HEK293 (cell line): Measurements from ENCODE around the gene WWC1.
A peak's percentile ranks its signal among the peaks of the same experiment; 100 is the strongest.

Experiments used
- BCL11B ChIP-seq: fragments of 450-650 bp; formaldehyde crosslinking; IDR thresholded peaks from 2 replicates; pipeline ENCODE4 v1.5.1; 2016; ENCODE audit warnings: low read depth, missing biosample characterization, missing genetic modification characterization
- IKZF3 ChIP-seq: fragments of 450-650 bp; IDR thresholded peaks from 2 replicates; pipeline ENCODE4 v1.5.0; 2018; ENCODE audit warnings: missing biosample characterization, mild to moderate bottlenecking, missing genetic modification characterization, moderate library complexity
- KLF17 ChIP-seq: fragments of 450-650 bp; formaldehyde crosslinking; IDR thresholded peaks from 2 replicates; pipeline ENCODE4 v1.5.1; 2016; ENCODE audit warnings: missing biosample characterization, missing genetic modification characterization
- PATZ1 ChIP-seq: fragments of 450-650 bp; formaldehyde crosslinking; IDR thresholded peaks from 2 replicates; pipeline ENCODE4 v1.5.1; 2016; ENCODE audit warnings: missing biosample characterization, missing genetic modification characterization
- PRDM10 ChIP-seq: fragments of 450-650 bp; formaldehyde crosslinking; IDR thresholded peaks from 2 replicates; pipeline ENCODE4 v1.5.1; 2016; ENCODE audit warnings: missing biosample characterization, missing genetic modification characterization
- PRDM2 ChIP-seq: fragments of 450-650 bp; formaldehyde crosslinking; IDR thresholded peaks from 2 replicates; pipeline ENCODE4 v1.5.1; 2016; ENCODE audit warnings: missing biosample characterization, missing genetic modification characterization, borderline replicate concordance
- SCRT2 ChIP-seq: fragments of 450-650 bp; formaldehyde crosslinking; IDR thresholded peaks from 2 replicates; pipeline ENCODE4 v1.5.1; 2016; ENCODE audit warnings: missing biosample characterization, missing genetic modification characterization
- TCF7L2 ChIP-seq: IDR thresholded peaks from 2 replicates; pipeline ENCODE4 v1.6.1; 2011; ENCODE audit warnings: low read depth, mild to moderate bottlenecking, inconsistent platforms, low read length, moderate library complexity, borderline replicate concordance
- TRIM28 ChIP-seq: IDR thresholded peaks from 2 replicates; pipeline ENCODE4 v1.6.1; 2011; ENCODE audit warnings: low read length, control low read depth, borderline replicate concordance
- ZBTB48 ChIP-seq: fragments of 450-650 bp; formaldehyde crosslinking; IDR thresholded peaks from 2 replicates; pipeline ENCODE4 v1.5.1; 2016; ENCODE audit warnings: missing biosample characterization, missing genetic modification characterization
- ZFHX2 ChIP-seq: fragments of 450-650 bp; formaldehyde crosslinking; conservative IDR thresholded peaks from 2 replicates; pipeline ENCODE4 v1.5.1; 2016; ENCODE audit warnings: missing biosample characterization, missing genetic modification characterization
- ZNF10 ChIP-seq: fragments of 450-650 bp; formaldehyde crosslinking; IDR thresholded peaks from 2 replicates; pipeline ENCODE4 v1.5.1; 2017; ENCODE audit warnings: missing biosample characterization, missing genetic modification characterization
- ZNF114 ChIP-seq: fragments of 450-650 bp; formaldehyde crosslinking; IDR thresholded peaks from 2 replicates; pipeline ENCODE4 v1.5.0; 2017; ENCODE audit warnings: missing biosample characterization, missing genetic modification characterization
- ZNF155 ChIP-seq: fragments of 450-650 bp; formaldehyde crosslinking; IDR thresholded peaks from 2 replicates; pipeline ENCODE4 v1.5.1; 2016; ENCODE audit warnings: missing biosample characterization, missing genetic modification characterization
- ZNF184 ChIP-seq: fragments of 450-650 bp; IDR thresholded peaks from 2 replicates; pipeline ENCODE4 v1.5.1; 2018; ENCODE audit warnings: missing biosample characterization, mild to moderate bottlenecking, missing genetic modification characterization
- ZNF202 ChIP-seq: fragments of 450-650 bp; formaldehyde crosslinking; IDR thresholded peaks from 2 replicates; pipeline ENCODE4 v1.5.1; 2016; ENCODE audit warnings: missing biosample characterization, missing genetic modification characterization, borderline replicate concordance
- ZNF26 ChIP-seq: fragments of 450-650 bp; formaldehyde crosslinking; IDR thresholded peaks from 2 replicates; pipeline ENCODE4 v1.5.1; 2016; ENCODE audit warnings: missing biosample characterization, missing genetic modification characterization
- ZNF302 ChIP-seq: fragments of 450-650 bp; formaldehyde crosslinking; IDR thresholded peaks from 2 replicates; pipeline ENCODE4 v1.5.1; 2016; ENCODE audit warnings: missing biosample characterization, missing genetic modification characterization, low read depth
- ZNF324 ChIP-seq: fragments of 450-650 bp; formaldehyde crosslinking; IDR thresholded peaks from 2 replicates; pipeline ENCODE4 v1.5.1; 2016; ENCODE audit warnings: missing biosample characterization, missing genetic modification characterization
- ZNF394 ChIP-seq: fragments of 450-650 bp; formaldehyde crosslinking; IDR thresholded peaks from 2 replicates; pipeline ENCODE4 v1.5.1; 2016; ENCODE audit warnings: missing biosample characterization, missing genetic modification characterization, mild to moderate bottlenecking, moderate library complexity, borderline replicate concordance
- ZNF404 ChIP-seq: fragments of 450-650 bp; formaldehyde crosslinking; IDR thresholded peaks from 2 replicates; pipeline ENCODE4 v1.5.1; 2017; ENCODE audit warnings: missing biosample characterization, missing genetic modification characterization
- ZNF624 ChIP-seq: fragments of 450-650 bp; formaldehyde crosslinking; IDR thresholded peaks from 2 replicates; pipeline ENCODE4 v1.5.1; 2017; ENCODE audit warnings: missing biosample characterization, missing genetic modification characterization
- ZNF629 ChIP-seq: fragments of 450-650 bp; formaldehyde crosslinking; IDR thresholded peaks from 2 replicates; pipeline ENCODE4 v1.5.1; 2017; ENCODE audit warnings: missing biosample characterization, missing genetic modification characterization
- ZNF677 ChIP-seq: fragments of 450-650 bp; IDR thresholded peaks from 2 replicates; pipeline ENCODE4 v1.5.0; 2018; ENCODE audit warnings: missing biosample characterization, mild to moderate bottlenecking, missing genetic modification characterization, moderate library complexity
- ZNF76 ChIP-seq: fragments of 450-650 bp; formaldehyde crosslinking; IDR thresholded peaks from 2 replicates; pipeline ENCODE4; 2016; ENCODE audit warnings: low read depth, missing biosample characterization, missing genetic modification characterization, borderline replicate concordance
- ZNF792 ChIP-seq: fragments of 450-650 bp; formaldehyde crosslinking; IDR thresholded peaks from 2 replicates; pipeline ENCODE4 v1.5.1; 2016; ENCODE audit warnings: missing biosample characterization, missing genetic modification characterization

WWC1 gene

GRCh38 chr5:168486136-168486879, 194.9 kb downstream of the WWC1 start, which contains the start of gene RARS1 (continued):
- no peak for TF ChIP-seq PRDM2
- TF ChIP-seq ZFHX2 (tag by site-specific recombination) = no peak
- peak; percentile 51; the same call in 1 of the 2 replicates for TF ChIP-seq KLF17 (tag by site-specific recombination)
- no peak; the same call in 1 of the 2 replicates for TF ChIP-seq BCL11B
- TF ChIP-seq ZNF26 (tag by site-specific recombination) = no peak
- no peak for TF ChIP-seq ZNF624 (tag by site-specific recombination)
- TF ChIP-seq ZNF324 = no peak
- no peak for TF ChIP-seq SCRT2
- peak; percentile 43; the same call in 1 of the 2 replicates for TF ChIP-seq ZNF394
- no peak for TF ChIP-seq ZNF302 (tag by site-specific recombination)
- peak; percentile 76; the same call in 1 of the 2 replicates for TF ChIP-seq ZNF76 (tag by site-specific recombination)
- TF ChIP-seq PRDM10 = no peak
- TF ChIP-seq ZNF10 (tag by site-specific recombination) = peak; percentile 60; the same call in 1 of the 2 replicates
- no peak for TF ChIP-seq ZNF404 (tag by site-specific recombination)
- peak; percentile 49; the same call in 1 of the 2 replicates for TF ChIP-seq IKZF3 (tag by site-specific recombination)
- TF ChIP-seq TCF7L2 = no peak
- no peak for TF ChIP-seq ZNF792
- TF ChIP-seq ZNF114 (tag by site-specific recombination) = no peak
- no peak for TF ChIP-seq ZNF155
- TF ChIP-seq TRIM28 = 0 out of 2 replicates have a peak, but pooled peaks have one; percentile 25
- no peak for TF ChIP-seq ZNF202 (tag by site-specific recombination)
- peak; percentile 46 for TF ChIP-seq PATZ1 (tag by site-specific recombination)
- TF ChIP-seq ZNF184 (tag by site-specific recombination) = no peak
- TF ChIP-seq ZNF677 = no peak
- no peak for TF ChIP-seq ZBTB48 (tag by site-specific recombination)
- peak; percentile 80 for TF ChIP-seq ZNF629 (tag by site-specific recombination)
